ENCODE results near the gene NAPEPLD.

DNA sequence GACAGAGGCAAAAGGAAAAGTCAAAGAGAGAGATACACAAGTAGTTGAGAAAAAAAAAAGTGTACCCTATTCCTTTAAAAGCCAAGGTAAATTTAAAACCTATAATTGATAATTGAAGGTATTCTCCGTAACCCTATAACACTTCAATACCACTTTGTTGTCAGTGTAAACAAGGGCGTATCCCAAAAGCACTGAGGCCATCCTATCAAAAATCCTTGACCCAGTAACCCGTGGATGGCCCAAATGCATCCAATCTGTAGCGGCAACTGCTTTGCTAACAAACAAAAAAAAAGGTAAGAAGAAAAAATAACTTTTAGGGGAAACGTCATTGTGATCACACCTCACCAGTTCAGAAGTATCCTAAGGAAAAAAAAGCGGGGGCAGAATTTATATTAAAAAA is 5.1 kb upstream of the NAPEPLD start:
- TF ChIP-seq CTCF (IDR thresholded peaks at IDR 0.05), result no peak
- TF ChIP-seq POLR2A (IDR thresholded peaks at IDR 0.05), result no peak
- no peak for TF ChIP-seq EP300 (IDR thresholded peaks at IDR 0.05)
